GM12873 (cell line): ENCODE data around the gene CYP2F1.

ENCODE experiments used
- CTCF ChIP-seq: IDR thresholded peaks from 2 replicates; pipeline ENCODE4 v1.5.1; 2012; ENCODE audit warnings: low read depth, mild to moderate bottlenecking, moderate library complexity, low read length, control low read depth; ENCODE audit not compliant: insufficient read depth; ENCODE audit errors: missing control alignments

CYP2F1 gene

GRCh38 chr19:41133260-41133659 is 19.0 kb downstream of the CYP2F1 start:
- TF ChIP-seq CTCF: no peak

DNA sequence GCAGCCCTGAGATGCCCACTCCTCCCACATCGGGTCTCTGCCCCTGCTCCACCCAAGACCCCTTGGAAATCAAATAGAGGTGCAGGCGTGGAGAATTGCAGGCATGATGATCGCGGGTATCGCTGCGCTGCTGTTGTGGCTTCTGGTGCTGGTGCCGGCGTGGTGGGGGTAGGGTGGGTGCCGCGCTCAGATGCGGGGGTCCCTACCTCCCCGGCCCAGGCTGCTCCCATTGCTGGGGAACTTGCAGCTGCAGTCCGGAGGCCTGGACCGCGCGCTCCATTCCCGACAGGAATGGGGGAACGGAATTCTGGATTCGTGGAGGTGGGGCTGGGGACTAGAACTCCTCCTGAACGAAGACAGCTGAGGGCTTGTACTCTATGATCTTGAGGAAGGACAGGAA is 20.4 kb downstream of the CYP2F1 start:
- no peak for TF ChIP-seq CTCF

DNA sequence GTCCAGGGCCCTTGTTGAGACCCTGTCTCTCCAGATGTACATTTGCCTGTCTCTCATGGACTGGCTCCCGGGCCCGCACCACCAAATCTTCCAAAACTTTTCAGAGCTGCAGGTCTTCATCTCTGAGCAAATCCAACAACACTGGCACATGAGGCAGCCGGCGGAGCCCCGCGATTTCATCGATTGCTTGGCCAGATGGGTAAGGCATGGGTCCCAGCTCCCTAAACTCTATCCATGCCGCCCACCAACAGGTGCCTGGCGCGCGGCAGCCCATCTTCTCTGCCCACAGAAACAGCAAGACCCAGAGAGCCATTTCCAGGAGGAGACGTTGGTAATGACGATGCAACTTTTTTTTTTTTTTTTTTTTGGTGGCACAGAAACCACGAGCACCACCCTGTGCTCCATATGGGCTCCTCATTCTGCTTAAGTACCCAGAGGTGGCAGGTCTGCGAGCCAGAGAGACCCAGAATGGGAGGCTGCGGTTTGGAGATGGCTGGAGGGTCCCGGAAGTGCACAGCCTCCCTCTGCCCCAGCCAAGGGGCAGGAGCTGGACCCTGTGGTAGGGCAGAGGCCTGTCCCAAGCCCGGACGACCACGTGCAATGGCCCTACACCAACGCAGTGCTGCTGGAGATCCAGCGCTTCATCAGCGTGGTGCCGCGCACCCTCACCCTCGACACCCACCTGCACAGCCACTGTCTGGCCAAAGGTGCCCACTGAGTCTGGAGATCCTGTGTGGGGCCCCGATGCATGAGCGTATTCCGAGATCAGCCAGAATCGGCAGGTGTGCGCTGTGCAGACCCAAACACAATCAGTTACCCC is 22.6 kb downstream of the CYP2F1 start:
- TF ChIP-seq CTCF: no peak

- TF ChIP-seq CTCF: peak; percentile 84
Measured at GRCh38 chr19:41144403-41144802, 30.2 kb downstream of the CYP2F1 start.

DNA sequence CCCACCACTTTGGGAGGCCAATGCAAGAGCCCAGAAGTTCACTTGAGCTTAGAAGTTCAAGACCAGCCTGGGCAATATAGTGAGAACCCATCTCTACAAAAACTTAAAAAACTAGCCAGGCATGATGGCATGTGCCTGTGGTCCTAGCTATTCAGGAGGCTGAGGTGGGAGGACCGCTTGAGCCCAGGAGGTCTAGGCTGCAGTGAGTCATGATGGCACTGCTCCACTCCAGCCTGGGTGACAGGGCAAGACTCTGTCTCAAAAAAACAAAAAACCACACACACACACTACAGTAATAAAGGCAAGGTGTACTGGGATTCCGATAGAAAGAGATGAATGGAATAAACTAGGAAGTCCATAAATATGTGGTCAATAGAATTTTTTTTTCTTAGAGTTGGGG is 35.6 kb downstream of the CYP2F1 start:
- no peak for TF ChIP-seq CTCF

- no peak for TF ChIP-seq CTCF
Measured at GRCh38 chr19:41154060-41154459, 39.8 kb downstream of the CYP2F1 start.

GRCh38 chr19:41156207-41156606 is 42.0 kb downstream of the CYP2F1 start:
- peak; percentile 3 for TF ChIP-seq CTCF

- no peak for TF ChIP-seq CTCF
Measured at GRCh38 chr19:41159881-41160280, 45.6 kb downstream of the CYP2F1 start.
